Esophagus muscularis mucosa (tissue), 4 donors: ENCODE results near the gene UGT2B28. TPM values are rescaled to one million over a fixed set of nuclear protein-coding genes. Genes with fewer than 3 reads are reported as not detected.
A peak's percentile ranks its signal among the peaks of the same experiment; 100 is the strongest.
"Not testable (repeated sequence)": the region's sequence is repeated elsewhere in the genome, so short reads cannot be mapped to it uniquely, and the experiment has no call there.

Experiments
- DNase-seq: peaks from one replicate; pipeline ENCODE4 v3.0.0-alpha.2; 2017; ENCODE audit errors: extremely low spot score
- H3K27ac ChIP-seq, 4 donors: fragments of 200-600 bp; sonication (generic); replicated peaks in 1 of 4; 1 replicate in 3 of 4; 2 replicates in 1 of 4; pipeline ENCODE4 v1.5.1; 2016 to 2019; ENCODE audit warnings: mild to moderate bottlenecking in 1 of 4
- H3K27me3 ChIP-seq, 4 donors: fragments of 200-600 bp; sonication (generic); one replicate each; pipeline versions ENCODE4 v1.5.1 to v1.6.0; 2016 to 2019
- H3K36me3 ChIP-seq, 4 donors: fragments of 200-600 bp; sonication (generic); one replicate each; pipeline ENCODE4 v1.5.1; 2016 to 2019
- H3K4me1 ChIP-seq, 4 donors: fragments of 200-600 bp; sonication (generic); one replicate each; pipeline ENCODE4 v1.5.1; 2016 to 2019
- H3K4me3 ChIP-seq, 4 donors: fragments of 200-600 bp; sonication (generic); 1 replicate in 2 of 4; 2 replicates in 2 of 4; pipeline ENCODE4 v1.5.1; 2016 to 2019; ENCODE audit warnings: mild to moderate bottlenecking in 4 of 4, moderate library complexity in 1 of 4
- H3K9me3 ChIP-seq, 4 donors: fragments of 200-600 bp; sonication (generic); 1 replicate in 3 of 4; 2 replicates in 1 of 4; pipeline ENCODE4 v1.5.1; 2016 to 2019
- CTCF ChIP-seq, 3 experiments: fragments of 200-600 bp in 2 of 3; fragments of 450-650 bp in 1 of 3; sonication (generic) in 2 of 3; IDR thresholded peaks; one replicate each; pipeline ENCODE4 v1.5.1; 2017 to 2019; ENCODE audit warnings: antibody characterized with exemption in 3 of 3, mild to moderate bottlenecking in 2 of 3, moderate library complexity in 1 of 3
- EP300 ChIP-seq: sonication (generic); formaldehyde crosslinking; IDR thresholded peaks from one replicate; pipeline ENCODE4 v1.6.1; 2017; ENCODE audit warnings: antibody characterized with exemption
- POLR2A ChIP-seq: fragments of 450-650 bp; IDR thresholded peaks from one replicate; pipeline ENCODE4 v1.6.1; 2017; ENCODE audit warnings: antibody characterized with exemption, moderate library complexity, mild to moderate bottlenecking, low read depth
- POLR2AphosphoS5 ChIP-seq, 2 donors: sonication (generic); formaldehyde crosslinking; IDR thresholded peaks; one replicate each; pipeline ENCODE4 v1.6.1; 2017; ENCODE audit warnings: antibody characterized with exemption in 2 of 2
- WGBS: methylation state at CpG from one replicate; pipeline ENCODE4 v1.1.5; 2018; 5-methylcytosine and 5-hydroxymethylcytosine counted together
- intact Hi-C: fragments of 100-400 bp; cut with DNase I; formaldehyde crosslinking; loops from one replicate; pipeline ENCODE4 v1.15.1; 2023
- total RNA-seq, 4 donors: library from RNA; depleted of rRNA; stranded (reverse); fragments of >200 nt; gene quantifications; one replicate each; pipeline versions ENCODE4 v1.1.0 to v1.2.1, GENCODE V29; 2016

UGT2B28 gene
- total RNA-seq, 4 donors from 2014 or later, result not detected

DNA sequence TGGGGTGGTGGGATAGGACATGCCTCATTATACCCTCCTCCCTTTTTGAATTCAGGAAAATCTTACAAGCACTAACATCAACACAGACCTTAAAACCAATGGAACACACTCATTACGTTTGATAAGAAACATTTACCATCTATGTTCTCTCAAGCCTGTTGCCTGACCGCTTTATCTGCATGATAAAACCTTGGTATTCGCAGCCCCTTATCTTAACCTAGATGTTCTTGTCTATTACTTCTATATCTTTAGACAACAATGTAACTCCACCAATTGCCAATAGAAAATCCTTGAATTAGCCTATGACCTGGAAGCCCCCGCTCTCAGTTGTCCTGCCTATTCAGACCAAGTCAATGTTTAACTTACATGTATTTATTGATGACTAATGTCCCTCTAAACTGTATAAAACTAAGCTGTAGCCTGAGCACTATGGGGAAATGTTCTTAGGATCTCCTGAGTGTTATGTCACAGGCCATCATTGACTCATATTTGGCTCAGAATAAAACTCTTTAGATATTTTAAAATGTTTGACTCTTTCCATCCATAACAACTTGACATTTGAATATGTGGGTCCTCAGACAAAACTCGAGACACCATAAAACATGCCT, 28.3 kb downstream of the UGT2B28 start:
- DNase-seq, H3K4me3 ChIP-seq, H3K36me3 ChIP-seq, H3K4me1 ChIP-seq, H3K27ac ChIP-seq, intact Hi-C loops, H3K9me3 ChIP-seq, H3K27me3 ChIP-seq: not testable (repeated sequence)
- 83% methylated on average over 5 of the region's 5 CpGs for WGBS

DNA sequence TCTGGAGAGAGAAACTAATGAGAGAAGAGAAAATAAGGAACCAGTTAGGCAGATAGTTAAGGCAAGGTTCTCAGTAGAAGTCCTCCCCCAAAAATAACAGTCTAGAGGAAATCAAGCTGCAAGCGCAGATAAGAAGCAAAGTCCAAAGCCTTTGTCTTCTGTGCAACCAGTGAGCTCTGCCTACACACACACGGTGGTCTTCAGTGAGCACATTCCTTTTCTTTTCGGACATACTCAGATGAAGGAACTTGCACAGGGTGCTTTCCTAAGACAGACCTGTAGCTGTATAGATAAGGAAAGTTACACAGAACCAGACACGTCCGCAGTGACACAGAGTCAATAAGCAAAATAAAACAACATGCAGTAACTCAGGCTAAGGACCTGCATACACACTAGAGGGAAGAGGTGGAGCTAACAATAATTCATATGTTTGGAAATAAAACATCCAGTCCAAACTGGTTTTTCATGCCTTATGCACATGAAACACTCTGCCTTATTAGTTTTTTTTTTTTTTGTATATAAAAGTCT, 29.3 kb downstream of the UGT2B28 start:
- 71% methylated on average over 5 of the region's 5 CpGs for WGBS
- H3K36me3 ChIP-seq, DNase-seq, H3K27ac ChIP-seq, H3K4me1 ChIP-seq, intact Hi-C loops, H3K4me3 ChIP-seq, H3K27me3 ChIP-seq, H3K9me3 ChIP-seq: not testable (repeated sequence)

DNA sequence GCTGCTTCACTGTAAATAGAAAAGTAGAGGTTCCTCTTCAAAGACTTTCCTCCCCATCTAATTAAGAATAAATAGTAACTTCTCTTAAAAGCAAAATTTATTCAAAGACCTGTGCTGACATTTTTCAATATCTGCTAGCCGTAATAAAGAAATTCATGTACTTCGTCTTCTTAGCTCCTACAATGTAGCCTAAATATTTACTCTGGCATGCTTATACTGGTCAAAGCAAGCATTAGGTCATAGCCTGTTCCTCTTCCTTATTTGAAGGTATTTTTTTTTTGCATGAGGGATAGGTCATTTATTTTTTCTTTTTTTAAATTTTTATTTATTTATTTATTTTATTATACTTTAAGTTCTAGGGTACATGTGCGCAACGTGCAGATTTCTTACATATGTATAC, 30.0 kb downstream of the UGT2B28 start:
- H3K27me3 ChIP-seq, H3K9me3 ChIP-seq, intact Hi-C loops, H3K4me1 ChIP-seq, H3K4me3 ChIP-seq, H3K27ac ChIP-seq, H3K36me3 ChIP-seq, DNase-seq: not testable (repeated sequence)
- 70% methylated on average over 4 of the region's 4 CpGs for WGBS

- H3K4me1 ChIP-seq, DNase-seq, H3K36me3 ChIP-seq, intact Hi-C loops, H3K4me3 ChIP-seq, H3K9me3 ChIP-seq, H3K27me3 ChIP-seq, H3K27ac ChIP-seq: not testable (repeated sequence)
- peak; percentile 12 to 47 (median 43) for TF ChIP-seq CTCF (IDR thresholded peaks at IDR 0.05)
- WGBS, result 29% methylated on average over 3 of the region's 3 CpGs
These were observed 37.5 kb downstream of the UGT2B28 start for GRCh38 chr4:69317669-69318298.

DNA sequence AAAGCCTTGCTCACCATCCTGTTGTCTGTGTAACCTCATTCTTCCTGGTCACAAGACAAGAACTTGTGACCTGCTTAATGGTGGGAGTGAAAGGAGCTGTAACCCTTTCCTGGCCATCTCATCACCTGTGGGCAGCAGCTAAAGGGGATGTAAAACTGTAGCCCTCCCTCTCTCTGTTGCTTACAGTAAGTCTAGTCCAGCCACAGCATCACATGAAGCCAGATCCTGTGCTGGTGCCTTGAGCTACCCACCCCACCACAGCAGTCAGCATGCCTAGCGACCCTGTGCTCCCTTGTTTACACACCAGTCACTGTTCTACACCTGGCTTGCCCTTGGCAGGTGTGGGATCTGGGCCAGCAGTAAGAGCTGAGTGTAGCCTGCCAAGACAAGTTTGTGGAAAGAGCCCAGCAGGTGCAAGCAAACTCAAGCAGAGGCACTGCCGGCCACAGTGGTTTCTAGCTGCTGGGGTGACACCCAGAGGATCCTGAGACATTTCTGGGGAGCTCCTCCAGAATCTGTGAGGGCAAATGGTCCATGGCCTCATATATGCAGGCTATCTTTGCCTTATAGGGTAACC, 41.0 kb downstream of the UGT2B28 start:
- intact Hi-C loops, result no loop called here
- 71% methylated on average over 2 of the region's 2 CpGs for WGBS

DNA sequence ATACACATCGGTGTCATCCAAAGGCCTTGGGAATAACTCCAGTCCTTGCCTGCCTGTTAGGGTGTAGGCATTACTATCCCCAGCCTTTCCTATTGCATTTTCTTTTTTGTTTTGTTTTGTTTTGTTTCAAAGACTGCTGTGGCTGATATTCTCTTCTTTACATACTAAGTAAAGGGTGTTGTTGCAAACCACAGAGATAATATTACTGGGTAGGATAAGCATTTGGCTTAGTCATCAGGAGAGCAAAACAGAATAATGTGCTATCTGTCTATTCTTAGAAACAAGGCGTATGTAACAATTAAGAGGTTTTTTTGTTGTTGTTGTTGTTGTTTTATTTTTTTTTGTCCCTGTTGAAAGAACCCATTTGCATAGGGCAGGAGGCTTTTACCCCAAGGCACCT, 41.8 kb downstream of the UGT2B28 start:
- Histone ChIP-seq H3K9me3 (no peaks in the 10 kb centered on the region), H3K27me3 (no peaks in the 10 kb centered on the region), H3K4me1 (no peaks in the 10 kb centered on the region), H3K27ac (no peak overlapping the region), H3K36me3 (no peaks in the 10 kb centered on the region), H3K4me3 (no peak overlapping the region)
- intact Hi-C loops, result no loop called here
- no peak for DNase-seq
- 78% methylated on average over 2 of the region's 2 CpGs for WGBS
- TF ChIP-seq POLR2AphosphoS5 (IDR thresholded peaks at IDR 0.05), result no peak

More for the DNA sequence above, 41.0 kb downstream of the UGT2B28 start:
- TF ChIP-seq EP300, result no peak
- no peak for TF ChIP-seq CTCF (IDR thresholded peaks at IDR 0.05)
- no peak for TF ChIP-seq POLR2A
- TF ChIP-seq POLR2AphosphoS5 (IDR thresholded peaks at IDR 0.05), result no peak
- Histone ChIP-seq H3K36me3 (no peaks in the 10 kb centered on the region), H3K4me3 (no peak overlapping the region), H3K27ac (no peak overlapping the region), H3K9me3 (no peaks in the 10 kb centered on the region), H3K4me1 (no peaks in the 10 kb centered on the region), H3K27me3 (no peaks in the 10 kb centered on the region)
- no peak for DNase-seq

GRCh38 chr4:69323284-69323683, 43.0 kb downstream of the UGT2B28 start:
- TF ChIP-seq EP300, result no peak
- no peak for TF ChIP-seq CTCF (IDR thresholded peaks at IDR 0.05)
- TF ChIP-seq POLR2AphosphoS5 (IDR thresholded peaks at IDR 0.05), result no peak
- no peak for TF ChIP-seq POLR2A
- H3K9me3 ChIP-seq, result no peaks in the 10 kb centered on the region
- WGBS, result 87% methylated on average over 2 of the region's 2 CpGs
- intact Hi-C loops, result no loop called here
- H3K27ac ChIP-seq, result no peak overlapping the region
- DNase-seq, result no peak
- H3K36me3 ChIP-seq, result no peaks in the 10 kb centered on the region
- H3K27me3 ChIP-seq, result no peaks in the 10 kb centered on the region
- no peak overlapping the region for H3K4me3 ChIP-seq
- no peaks in the 10 kb centered on the region for H3K4me1 ChIP-seq
